SU-DHL-6 (cell line): ENCODE measurements around the gene SEC24B.

Source experiments
- CTCF ChIP-seq: fragments of 200-600 bp; sonication (generic); IDR thresholded peaks from one replicate; pipeline ENCODE4 v1.5.1; 2017; ENCODE audit warnings: antibody characterized with exemption, mild to moderate bottlenecking, low read length, moderate library complexity; ENCODE audit not compliant: insufficient read depth, poor library complexity, severe bottlenecking
- EZH2phosphoT487 ChIP-seq: fragments of 200-600 bp; sonication (generic), shearing (Covaris generic); conservative IDR thresholded peaks from 2 replicates; pipeline ENCODE4 v1.6.1; 2018; ENCODE audit warnings: mild to moderate bottlenecking, antibody characterized with exemption, low read length, moderate library complexity, mixed read lengths

- TF ChIP-seq CTCF (no peak), EZH2phosphoT487 (no peak)
Measured at GRCh38 chr4:109553130-109553529, 119.5 kb downstream of the SEC24B start.
